HepG2 (cell line): ENCODE results near the gene SPACA4. TPM values are rescaled to one million over a fixed set of nuclear protein-coding genes. Genes with fewer than 3 reads are reported as not detected.

Experiments used
- ADNP ChIP-seq: sonication (generic); formaldehyde crosslinking; IDR thresholded peaks from 2 replicates; pipeline ENCODE4 v1.4.0; 2020; ENCODE audit warnings: missing genetic modification reagents
- BCL6 ChIP-seq: IDR thresholded peaks from 2 replicates; pipeline ENCODE4 v1.6.1; 2016; ENCODE audit warnings: missing genetic modification reagents, missing compliant biosample characterization
- ELF1 ChIP-seq: sonication (generic); formaldehyde crosslinking; IDR thresholded peaks from 2 replicates; pipeline ENCODE4 v1.4.0; 2020; ENCODE audit warnings: missing genetic modification reagents
- NBN ChIP-seq: fragments of 450-650 bp; conservative IDR thresholded peaks from 2 replicates; pipeline ENCODE4 v1.6.1; 2017
- NFRKB ChIP-seq: fragments of 450-650 bp; IDR thresholded peaks from 2 replicates; pipeline ENCODE4 v1.6.1; 2017
- PHF8 ChIP-seq: sonication (generic); formaldehyde crosslinking; IDR thresholded peaks from 2 replicates; pipeline ENCODE4 v1.5.0; 2020; ENCODE audit warnings: missing genetic modification reagents
- RELA ChIP-seq: sonication (generic); formaldehyde crosslinking; IDR thresholded peaks from 2 replicates; pipeline ENCODE4 v1.4.0; 2020; ENCODE audit warnings: missing genetic modification reagents
- ZBTB1 ChIP-seq: sonication (generic); formaldehyde crosslinking; IDR thresholded peaks from 2 replicates; pipeline ENCODE4 v1.4.0; 2020; ENCODE audit warnings: missing genetic modification reagents, borderline replicate concordance
- ZEB1 ChIP-seq: IDR thresholded peaks from 2 replicates; pipeline ENCODE4 v1.6.1; 2012; ENCODE audit warnings: mild to moderate bottlenecking, low read depth, inconsistent platforms; ENCODE audit not compliant: insufficient replicate concordance
- ZNF30 ChIP-seq: sonication (generic); formaldehyde crosslinking; IDR thresholded peaks from 2 replicates; pipeline ENCODE4 v1.5.0; 2020; ENCODE audit warnings: mild to moderate bottlenecking, missing genetic modification reagents
- ZNF530 ChIP-seq: sonication (generic); formaldehyde crosslinking; IDR thresholded peaks from 2 replicates; pipeline ENCODE4 v1.5.0; 2020; ENCODE audit warnings: low read depth, mild to moderate bottlenecking, missing genetic modification reagents
- ZSCAN29 ChIP-seq: sonication (generic); formaldehyde crosslinking; conservative IDR thresholded peaks from 2 replicates; pipeline ENCODE4 v1.4.0; 2020; ENCODE audit warnings: mild to moderate bottlenecking, missing genetic modification reagents
- polyA plus RNA-seq, 8 experiments: library from polyadenylated mRNA; depleted of rRNA in 3 of 8; stranded (reverse) in 7 of 8; unstranded in 1 of 8; fragments of >200 nt; fragmentation: Illumina TruSeq in 4 of 8; extraction: Trizol in 4 of 8; gene quantifications; 2 replicates each; pipeline versions ENCODE4 v1.2.1 to v1.2.3, GENCODE V29; 2011 to 2016; ENCODE audit warnings: low read depth in 4 of 8, missing spikeins in 1 of 8, mixed read lengths in 1 of 8; ENCODE audit not compliant: insufficient read depth in 1 of 8
- total RNA-seq, 5 experiments: library from RNA; depleted of rRNA; stranded (reverse); fragments of >200 nt; fragmentation: Illumina TruSeq; extraction: Trizol; gene quantifications; 2 replicates each; pipeline ENCODE4 v1.2.3, GENCODE V29; 2016; ENCODE audit warnings: low read depth in 1 of 5
- TF ChIP-seq, protein P1 (sequence below): sonication (generic); formaldehyde crosslinking; IDR thresholded peaks from 2 replicates; pipeline ENCODE4 v1.4.0; 2020; ENCODE audit warnings: missing genetic modification reagents, borderline replicate concordance
- TF ChIP-seq, protein P2 (sequence below): sonication (generic); formaldehyde crosslinking; IDR thresholded peaks from 2 replicates; pipeline ENCODE4 v1.5.0; 2020; ENCODE audit warnings: mild to moderate bottlenecking, missing genetic modification reagents
- TF ChIP-seq, protein P3 (sequence below): sonication (generic); formaldehyde crosslinking; IDR thresholded peaks from 2 replicates; pipeline ENCODE4 v1.8.1; 2023; ENCODE audit warnings: missing genetic modification reagents, mild to moderate bottlenecking, borderline replicate concordance
- TF ChIP-seq, protein P4 (sequence below): sonication (generic); formaldehyde crosslinking; IDR thresholded peaks from 2 replicates; pipeline ENCODE4 v1.4.0; 2020; ENCODE audit warnings: missing genetic modification reagents; ENCODE audit errors: not compliant biosample characterization
- TF ChIP-seq, protein P5 (sequence below): sonication (generic); formaldehyde crosslinking; IDR thresholded peaks from 2 replicates; pipeline ENCODE4 v1.4.0; 2020; ENCODE audit warnings: mild to moderate bottlenecking, low read depth, missing genetic modification reagents
- TF ChIP-seq, protein P6 (sequence below): sonication (generic); formaldehyde crosslinking; IDR thresholded peaks from 2 replicates; pipeline ENCODE4 v1.8.1; 2023; ENCODE audit warnings: missing genetic modification reagents, inconsistent platforms, borderline replicate concordance
- TF ChIP-seq, protein P7 (sequence below): sonication (generic); formaldehyde crosslinking; IDR thresholded peaks from 2 replicates; pipeline ENCODE4 v1.4.0; 2020; ENCODE audit warnings: missing genetic modification reagents

Gene SPACA4
- total and polyA plus RNA-seq, 2 of the 13 experiments (the other 11 are each of a cell fraction or from before 2014, with no cell fraction given) = not detected

DNA sequence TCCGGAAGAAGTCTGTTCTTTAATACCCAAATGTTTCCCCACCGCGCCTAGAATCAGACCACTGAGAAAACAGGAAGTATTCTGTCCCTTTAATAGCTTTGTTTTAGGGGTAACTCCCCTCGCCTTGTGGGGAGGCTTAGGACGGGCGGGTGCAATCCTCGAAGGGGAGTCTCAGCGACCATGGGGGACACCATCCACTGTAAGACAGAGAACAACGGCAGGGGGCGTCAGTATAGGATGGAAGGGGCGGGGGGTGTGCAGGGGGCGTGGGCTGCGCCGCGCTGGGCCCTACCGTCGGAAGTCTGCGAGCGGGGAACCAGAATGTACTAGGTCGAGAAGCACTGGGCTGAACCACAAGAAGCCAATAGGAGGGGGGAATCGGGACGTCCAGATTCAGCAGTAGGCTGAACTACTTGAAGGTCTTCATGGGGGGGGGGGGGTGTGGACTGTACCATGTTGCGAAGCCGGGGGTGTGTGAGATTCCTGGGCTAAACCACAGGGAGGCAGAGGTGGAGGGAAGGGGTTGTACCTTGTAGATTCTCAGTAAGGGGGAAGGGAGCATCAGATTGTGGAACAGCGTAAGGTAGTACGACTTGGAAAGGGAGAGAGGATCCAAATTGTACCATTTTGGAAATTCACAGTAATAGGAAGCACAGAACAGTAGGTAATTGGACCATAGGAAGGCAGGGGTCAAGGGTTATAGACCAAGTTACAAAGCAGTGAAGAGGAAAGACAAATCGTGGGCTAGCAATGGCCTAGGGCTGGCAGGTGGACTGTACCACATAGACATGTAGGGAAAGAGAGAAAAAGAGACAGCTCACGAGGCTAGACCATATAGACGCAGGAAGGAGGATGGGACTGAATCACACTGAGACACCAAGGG, 31.6 kb downstream of the SPACA4 start (continued):
- no peak for TF ChIP-seq ZBTB1 (CRISPR knock-in tag)
- TF ChIP-seq ZEB1 = no peak
- TF ChIP-seq BCL6 = no peak
- TF ChIP-seq, protein P1, sequence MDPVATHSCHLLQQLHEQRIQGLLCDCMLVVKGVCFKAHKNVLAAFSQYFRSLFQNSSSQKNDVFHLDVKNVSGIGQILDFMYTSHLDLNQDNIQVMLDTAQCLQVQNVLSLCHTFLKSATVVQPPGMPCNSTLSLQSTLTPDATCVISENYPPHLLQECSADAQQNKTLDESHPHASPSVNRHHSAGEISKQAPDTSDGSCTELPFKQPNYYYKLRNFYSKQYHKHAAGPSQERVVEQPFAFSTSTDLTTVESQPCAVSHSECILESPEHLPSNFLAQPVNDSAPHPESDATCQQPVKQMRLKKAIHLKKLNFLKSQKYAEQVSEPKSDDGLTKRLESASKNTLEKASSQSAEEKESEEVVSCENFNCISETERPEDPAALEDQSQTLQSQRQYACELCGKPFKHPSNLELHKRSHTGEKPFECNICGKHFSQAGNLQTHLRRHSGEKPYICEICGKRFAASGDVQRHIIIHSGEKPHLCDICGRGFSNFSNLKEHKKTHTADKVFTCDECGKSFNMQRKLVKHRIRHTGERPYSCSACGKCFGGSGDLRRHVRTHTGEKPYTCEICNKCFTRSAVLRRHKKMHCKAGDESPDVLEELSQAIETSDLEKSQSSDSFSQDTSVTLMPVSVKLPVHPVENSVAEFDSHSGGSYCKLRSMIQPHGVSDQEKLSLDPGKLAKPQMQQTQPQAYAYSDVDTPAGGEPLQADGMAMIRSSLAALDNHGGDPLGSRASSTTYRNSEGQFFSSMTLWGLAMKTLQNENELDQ (CRISPR knock-in tag) = no peak
- no peak for TF ChIP-seq ZNF30 (CRISPR knock-in tag)
- no peak for TF ChIP-seq NFRKB
- no peak for TF ChIP-seq ZNF530 (CRISPR knock-in tag)
- TF ChIP-seq RELA (CRISPR knock-in tag) = no peak
- no peak for TF ChIP-seq PHF8 (CRISPR knock-in tag)
- TF ChIP-seq, protein P2, sequence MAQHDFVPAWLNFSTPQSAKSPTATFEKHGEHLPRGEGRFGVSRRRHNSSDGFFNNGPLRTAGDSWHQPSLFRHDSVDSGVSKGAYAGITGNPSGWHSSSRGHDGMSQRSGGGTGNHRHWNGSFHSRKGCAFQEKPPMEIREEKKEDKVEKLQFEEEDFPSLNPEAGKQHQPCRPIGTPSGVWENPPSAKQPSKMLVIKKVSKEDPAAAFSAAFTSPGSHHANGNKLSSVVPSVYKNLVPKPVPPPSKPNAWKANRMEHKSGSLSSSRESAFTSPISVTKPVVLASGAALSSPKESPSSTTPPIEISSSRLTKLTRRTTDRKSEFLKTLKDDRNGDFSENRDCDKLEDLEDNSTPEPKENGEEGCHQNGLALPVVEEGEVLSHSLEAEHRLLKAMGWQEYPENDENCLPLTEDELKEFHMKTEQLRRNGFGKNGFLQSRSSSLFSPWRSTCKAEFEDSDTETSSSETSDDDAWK (CRISPR knock-in tag) = no peak
- no peak for TF ChIP-seq ZSCAN29 (CRISPR knock-in tag)
- TF ChIP-seq, protein P3, sequence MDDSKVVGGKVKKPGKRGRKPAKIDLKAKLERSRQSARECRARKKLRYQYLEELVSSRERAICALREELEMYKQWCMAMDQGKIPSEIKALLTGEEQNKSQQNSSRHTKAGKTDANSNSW (CRISPR knock-in tag) = no peak
- TF ChIP-seq, protein P4, sequence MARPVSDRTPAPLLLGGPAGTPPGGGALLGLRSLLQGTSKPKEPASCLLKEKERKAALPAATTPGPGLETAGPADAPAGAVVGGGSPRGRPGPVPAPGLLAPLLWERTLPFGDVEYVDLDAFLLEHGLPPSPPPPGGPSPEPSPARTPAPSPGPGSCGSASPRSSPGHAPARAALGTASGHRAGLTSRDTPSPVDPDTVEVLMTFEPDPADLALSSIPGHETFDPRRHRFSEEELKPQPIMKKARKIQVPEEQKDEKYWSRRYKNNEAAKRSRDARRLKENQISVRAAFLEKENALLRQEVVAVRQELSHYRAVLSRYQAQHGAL = no peak
- TF ChIP-seq, protein P5, sequence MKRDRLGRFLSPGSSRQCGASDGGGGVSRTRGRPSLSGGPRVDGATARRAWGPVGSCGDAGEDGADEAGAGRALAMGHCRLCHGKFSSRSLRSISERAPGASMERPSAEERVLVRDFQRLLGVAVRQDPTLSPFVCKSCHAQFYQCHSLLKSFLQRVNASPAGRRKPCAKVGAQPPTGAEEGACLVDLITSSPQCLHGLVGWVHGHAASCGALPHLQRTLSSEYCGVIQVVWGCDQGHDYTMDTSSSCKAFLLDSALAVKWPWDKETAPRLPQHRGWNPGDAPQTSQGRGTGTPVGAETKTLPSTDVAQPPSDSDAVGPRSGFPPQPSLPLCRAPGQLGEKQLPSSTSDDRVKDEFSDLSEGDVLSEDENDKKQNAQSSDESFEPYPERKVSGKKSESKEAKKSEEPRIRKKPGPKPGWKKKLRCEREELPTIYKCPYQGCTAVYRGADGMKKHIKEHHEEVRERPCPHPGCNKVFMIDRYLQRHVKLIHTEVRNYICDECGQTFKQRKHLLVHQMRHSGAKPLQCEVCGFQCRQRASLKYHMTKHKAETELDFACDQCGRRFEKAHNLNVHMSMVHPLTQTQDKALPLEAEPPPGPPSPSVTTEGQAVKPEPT = 0 out of 2 replicates have a peak, but pooled peaks have one; percentile 15
- TF ChIP-seq, protein P6, sequence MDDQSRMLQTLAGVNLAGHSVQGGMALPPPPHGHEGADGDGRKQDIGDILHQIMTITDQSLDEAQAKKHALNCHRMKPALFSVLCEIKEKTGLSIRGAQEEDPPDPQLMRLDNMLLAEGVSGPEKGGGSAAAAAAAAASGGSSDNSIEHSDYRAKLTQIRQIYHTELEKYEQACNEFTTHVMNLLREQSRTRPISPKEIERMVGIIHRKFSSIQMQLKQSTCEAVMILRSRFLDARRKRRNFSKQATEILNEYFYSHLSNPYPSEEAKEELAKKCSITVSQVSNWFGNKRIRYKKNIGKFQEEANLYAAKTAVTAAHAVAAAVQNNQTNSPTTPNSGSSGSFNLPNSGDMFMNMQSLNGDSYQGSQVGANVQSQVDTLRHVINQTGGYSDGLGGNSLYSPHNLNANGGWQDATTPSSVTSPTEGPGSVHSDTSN (CRISPR knock-in tag) = no peak
- TF ChIP-seq ADNP (CRISPR knock-in tag) = no peak
- no peak for TF ChIP-seq NBN
- TF ChIP-seq, protein P7, sequence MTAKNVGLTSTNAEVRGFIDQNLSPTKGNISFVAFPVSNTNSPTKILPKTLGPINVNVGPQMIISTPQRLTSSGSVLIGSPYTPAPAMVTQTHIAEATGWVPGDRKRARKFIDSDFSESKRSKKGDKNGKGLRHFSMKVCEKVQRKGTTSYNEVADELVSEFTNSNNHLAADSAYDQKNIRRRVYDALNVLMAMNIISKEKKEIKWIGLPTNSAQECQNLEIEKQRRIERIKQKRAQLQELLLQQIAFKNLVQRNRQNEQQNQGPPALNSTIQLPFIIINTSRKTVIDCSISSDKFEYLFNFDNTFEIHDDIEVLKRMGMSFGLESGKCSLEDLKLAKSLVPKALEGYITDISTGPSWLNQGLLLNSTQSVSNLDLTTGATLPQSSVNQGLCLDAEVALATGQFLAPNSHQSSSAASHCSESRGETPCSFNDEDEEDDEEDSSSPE (CRISPR knock-in tag) = no peak
- TF ChIP-seq ELF1 (CRISPR knock-in tag) = 0 out of 2 replicates have a peak, but pooled peaks have one; percentile 9
